GM18951 (cell line): ENCODE results near the gene CCSER2.
"Not testable (repeated sequence)": the region's sequence is repeated elsewhere in the genome, so short reads cannot be mapped to it uniquely, and the experiment has no call there.

ENCODE experiments used
- POLR2A ChIP-seq: IDR thresholded peaks from 4 replicates; pipeline ENCODE4 v1.6.1; 2011; ENCODE audit warnings: mild to moderate bottlenecking; ENCODE audit not compliant: insufficient read length, insufficient read depth; ENCODE audit errors: extremely low read depth
- in situ Hi-C: fragments of 300-500 bp; cut with MboI; formaldehyde crosslinking; loops from one replicate; pipeline ENCODE4 v1.12.0; 2022; ENCODE audit warnings: low sequenced_read_pairs, mixed read lengths, inconsistent platforms; ENCODE audit not compliant: unreplicated experiment

The CCSER2 gene

GRCh38 chr10:84334811-84335210 lies 6.4 kb downstream of the CCSER2 start:
- TF ChIP-seq POLR2A: no peak
- in situ Hi-C loops: no loop called here

DNA sequence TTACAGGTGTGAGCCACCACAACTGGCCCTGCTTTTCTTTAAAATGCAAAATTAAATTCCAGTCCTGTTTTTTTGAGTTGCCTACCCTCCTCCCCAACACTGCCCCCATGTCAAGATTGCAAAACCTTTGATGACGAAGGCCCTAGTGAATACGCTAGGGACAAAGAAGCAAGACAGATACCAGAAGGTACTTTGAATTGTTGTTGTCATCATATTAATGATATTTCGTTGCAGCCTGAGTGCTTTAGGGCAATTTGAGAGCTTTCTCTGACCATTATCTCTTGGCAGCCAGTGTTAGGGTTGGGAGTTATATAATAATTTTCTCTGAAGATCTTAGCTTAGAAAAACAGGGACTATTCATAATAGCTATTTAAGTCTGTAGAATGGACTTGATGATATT lies 7.1 kb downstream of the CCSER2 start:
- in situ Hi-C loops: no loop called here
- TF ChIP-seq POLR2A: no peak

- in situ Hi-C loops: no loop called here
- no peak for TF ChIP-seq POLR2A
Observed at GRCh38 chr10:84336406-84337090, 8.2 kb downstream of the CCSER2 start.

DNA sequence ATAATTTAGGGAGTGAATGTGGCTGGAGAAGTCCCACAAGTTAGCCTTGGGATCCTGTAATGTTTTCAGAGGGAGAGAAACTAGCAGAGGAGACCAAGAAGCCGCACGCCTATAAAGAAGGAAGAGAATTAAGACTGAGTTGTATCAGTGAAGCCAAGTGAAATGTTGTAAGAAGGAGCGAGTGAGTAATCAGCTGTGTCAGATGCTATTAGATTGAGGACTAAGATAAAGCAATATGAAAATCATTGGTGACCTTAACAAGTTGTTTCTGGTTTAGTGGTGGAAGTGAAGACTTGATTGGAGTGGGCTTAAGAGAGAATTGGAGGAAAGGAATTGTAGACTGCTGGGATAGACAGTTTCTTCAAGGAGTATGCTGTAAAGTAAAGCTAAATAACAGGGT lies 8.8 kb downstream of the CCSER2 start:
- TF ChIP-seq POLR2A: no peak
- in situ Hi-C loops: no loop called here

DNA sequence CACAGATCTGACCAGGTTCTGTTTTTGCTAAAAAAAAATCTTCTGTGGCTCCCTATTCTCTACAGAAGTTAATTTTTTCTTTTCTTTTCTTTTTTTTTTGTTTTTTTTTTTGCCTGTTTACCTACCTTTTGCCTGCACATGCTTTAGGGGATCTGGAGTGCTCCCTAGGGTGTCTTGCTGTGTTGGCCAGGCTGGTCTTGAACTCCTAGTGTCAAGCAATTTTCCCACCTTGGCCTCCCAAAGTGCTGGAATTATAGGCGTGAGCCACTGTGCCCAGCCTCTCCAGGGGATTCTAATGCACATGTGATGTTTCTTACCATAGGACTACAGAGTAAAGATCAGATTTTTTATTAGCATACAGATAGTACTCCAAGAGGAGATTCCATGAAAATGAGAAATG lies 10.6 kb downstream of the CCSER2 start:
- TF ChIP-seq POLR2A: no peak
- in situ Hi-C loops: no loop called here

GRCh38 chr10:84340187-84340586 lies 11.8 kb downstream of the CCSER2 start:
- in situ Hi-C loops: no loop called here
- TF ChIP-seq POLR2A: no peak

DNA sequence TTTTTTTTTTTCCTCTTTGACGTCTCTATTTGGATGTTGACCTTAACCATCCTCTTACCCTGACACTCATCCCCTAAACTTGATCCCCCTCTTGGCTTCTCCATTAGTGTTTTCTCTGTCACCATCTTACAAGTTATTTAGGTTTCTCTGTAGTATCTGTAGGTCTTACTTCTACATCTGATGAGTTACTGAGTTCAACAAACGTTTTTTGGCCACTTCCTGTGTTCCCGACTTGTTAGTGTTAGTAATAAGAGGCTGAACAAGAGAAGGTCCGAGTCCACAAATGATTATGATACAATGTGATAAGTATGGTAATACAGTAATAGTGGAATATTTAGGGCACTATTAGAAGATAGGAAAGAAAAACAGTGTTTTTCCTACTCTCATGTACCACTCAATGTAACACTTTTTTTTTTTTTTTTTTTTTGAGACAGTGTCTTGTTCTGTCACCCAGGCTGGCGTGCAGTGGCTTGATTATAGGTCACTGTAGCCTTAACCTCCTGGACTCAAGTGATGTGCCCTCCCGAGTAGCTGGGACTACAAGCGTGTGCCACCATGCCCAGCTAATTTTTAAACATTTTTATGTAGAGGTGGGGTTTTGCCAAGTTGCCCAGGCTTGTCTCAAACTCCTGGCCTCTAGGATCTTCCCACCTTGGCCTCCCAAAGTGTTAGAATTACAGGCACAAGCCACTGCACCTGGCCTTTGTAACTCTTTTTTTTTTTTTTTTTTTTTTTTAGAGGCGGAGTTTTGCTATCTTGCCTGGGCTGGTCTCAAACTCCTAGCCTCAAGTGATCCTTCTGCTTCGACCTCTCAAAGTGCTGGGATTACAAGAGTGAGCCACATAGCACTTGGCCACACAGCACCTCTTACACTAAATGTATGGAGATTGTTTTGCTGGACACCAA lies 12.5 kb downstream of the CCSER2 start:
- TF ChIP-seq POLR2A: no peak
- in situ Hi-C loops: no loop called here

DNA sequence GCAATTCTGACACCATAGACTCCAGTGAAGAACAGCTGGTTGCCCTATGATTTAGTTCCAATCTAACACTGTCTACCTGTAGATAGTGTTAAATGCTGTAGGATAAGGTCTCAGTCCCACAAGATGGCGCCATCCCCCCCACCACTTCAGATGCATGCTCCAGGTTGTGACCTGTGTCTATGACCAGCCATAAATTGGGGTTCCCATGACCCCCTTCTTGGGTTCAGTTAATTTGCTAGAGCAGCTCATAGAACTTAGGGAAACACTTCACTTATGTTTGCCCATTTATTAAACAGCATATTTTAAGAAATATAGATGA lies 13.1 kb downstream of the CCSER2 start:
- in situ Hi-C loops: no loop called here
- no peak for TF ChIP-seq POLR2A

DNA sequence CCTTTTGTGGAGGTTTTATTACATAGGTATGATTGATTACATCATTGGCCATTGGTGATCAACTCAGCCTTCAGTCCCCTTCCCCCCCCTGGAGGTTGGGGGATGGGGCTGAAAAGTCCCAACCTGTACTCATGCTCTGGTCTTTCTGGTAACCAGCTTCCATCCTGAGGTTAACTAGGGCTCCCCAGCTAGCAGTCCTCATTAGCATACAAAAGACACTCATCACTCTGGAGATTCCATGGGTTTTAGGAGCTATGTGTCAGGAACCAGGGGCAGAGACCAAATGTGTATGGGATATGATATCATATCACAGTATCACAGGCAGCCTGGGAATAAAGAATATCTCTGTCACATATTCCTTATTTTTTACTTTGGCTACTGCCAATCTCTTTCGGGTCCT lies 13.6 kb downstream of the CCSER2 start:
- no peak for TF ChIP-seq POLR2A
- in situ Hi-C loops: no loop called here

GRCh38 chr10:84342584-84342983 lies 14.2 kb downstream of the CCSER2 start:
- no peak for TF ChIP-seq POLR2A
- in situ Hi-C loops: no loop called here

- TF ChIP-seq POLR2A: no peak
- in situ Hi-C loops: no loop called here
Observed at GRCh38 chr10:84343831-84344230, 15.4 kb downstream of the CCSER2 start.

- TF ChIP-seq POLR2A: no peak
- in situ Hi-C loops: no loop called here
Observed at GRCh38 chr10:84344526-84344925, 16.1 kb downstream of the CCSER2 start.

- in situ Hi-C loops: not testable (repeated sequence)
Observed at GRCh38 chr10:84347575-84348002, 19.2 kb downstream of the CCSER2 start.

DNA sequence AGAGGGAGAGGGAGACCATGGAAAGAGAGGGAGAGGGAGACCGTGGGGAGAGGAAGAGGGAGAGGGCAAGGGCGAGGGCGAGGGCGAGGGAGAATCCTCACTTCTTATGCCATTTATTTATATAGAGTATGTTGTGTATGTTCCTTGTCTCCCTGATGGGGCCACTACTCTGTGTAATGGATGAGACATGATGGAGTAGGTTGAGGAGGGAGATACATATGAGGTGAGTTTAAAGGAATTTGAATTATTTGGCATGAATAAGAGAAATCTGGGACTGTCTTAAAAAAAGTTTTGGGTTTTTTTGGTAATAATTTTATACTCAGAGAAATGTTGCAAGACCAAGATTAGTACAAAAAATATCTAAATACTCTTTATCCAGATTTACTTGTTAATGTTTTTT lies 20.1 kb downstream of the CCSER2 start:
- no peak for TF ChIP-seq POLR2A
- in situ Hi-C loops: no loop called here
